K562 (cell line): Measurements from ENCODE around the gene AIFM1. TPM values are rescaled to one million over a fixed set of nuclear protein-coding genes. Genes with fewer than 3 reads are reported as not detected.

ENCODE experiments used
- ETV6 ChIP-seq, 3 experiments: fragments of 150-350 bp in 1 of 3; sonication (generic) in 1 of 3; formaldehyde crosslinking in 1 of 3; IDR thresholded peaks; 2 replicates each; pipeline versions ENCODE4 v1.6.1 to v1.8.0; 2014 to 2022; ENCODE audit warnings: borderline replicate concordance in 2 of 3, low read depth in 2 of 3, antibody characterized with exemption in 1 of 3, low read length in 1 of 3, mild to moderate bottlenecking in 1 of 3, missing genetic modification reagents in 1 of 3
- GABPB2 ChIP-seq: fragments of 250-450 bp; sonication (Bioruptor Pico); conservative IDR thresholded peaks from 2 replicates; pipeline ENCODE4 v1.5.1; 2021; ENCODE audit warnings: mild to moderate bottlenecking
- GTF2F1 ChIP-seq: IDR thresholded peaks from 2 replicates; pipeline ENCODE4 v1.6.1; 2011; ENCODE audit warnings: low read depth, low read length, improper control_type of control experiment
- MNT ChIP-seq, 2 experiments: fragments of 450-650 bp; conservative IDR thresholded peaks; 2 replicates each; pipeline ENCODE4 v1.6.1; 2017; ENCODE audit warnings: mild to moderate bottlenecking in 2 of 2, moderate library complexity in 2 of 2
- NEUROD1 ChIP-seq: fragments of 150-350 bp; IDR thresholded peaks from 2 replicates; pipeline ENCODE4 v1.6.1; 2014; ENCODE audit warnings: borderline replicate concordance, low read length, low read depth; ENCODE audit not compliant: partially characterized antibody
- RBBP5 ChIP-seq: fragments of 200-600 bp; sonication (generic); IDR thresholded peaks from 2 replicates; pipeline ENCODE4 v1.6.1; 2012; ENCODE audit warnings: borderline replicate concordance, mild to moderate bottlenecking, low read length, control low read depth, inconsistent platforms; ENCODE audit not compliant: insufficient read depth, poor library complexity, severe bottlenecking
- STAG1 ChIP-seq: sonication (generic); formaldehyde crosslinking; IDR thresholded peaks from 2 replicates; pipeline ENCODE4 v1.5.0; 2020; ENCODE audit warnings: missing genetic modification reagents, borderline replicate concordance
- ZNF124 ChIP-seq: sonication (generic); formaldehyde crosslinking; IDR thresholded peaks from 2 replicates; pipeline ENCODE4 v1.8.1; 2022; ENCODE audit warnings: missing genetic modification reagents
- ZNF197 ChIP-seq: fragments of 200-800 bp; sonication (Bioruptor generic); IDR thresholded peaks from 2 replicates; pipeline ENCODE4 v1.6.1; 2016; ENCODE audit warnings: low read depth, missing genetic modification characterization, missing compliant biosample characterization
- ZNF347 ChIP-seq: fragments of 450-650 bp; formaldehyde crosslinking; IDR thresholded peaks from 2 replicates; pipeline ENCODE4 v1.4.0; 2020; ENCODE audit warnings: low read depth, mild to moderate bottlenecking, moderate library complexity
- ZNF511 ChIP-seq: sonication (generic); formaldehyde crosslinking; IDR thresholded peaks from 2 replicates; pipeline ENCODE4 v1.8.0; 2022; ENCODE audit warnings: mild to moderate bottlenecking, missing genetic modification reagents
- polyA plus RNA-seq, 8 experiments: library from polyadenylated mRNA; depleted of rRNA in 4 of 8; stranded (reverse) in 5 of 8; unstranded in 3 of 8; fragments of >200 nt; fragmentation: Nextera tagmentation in 2 of 8; fragmentation: Illumina TruSeq in 1 of 8; extraction: Ambion mirVana in 2 of 8; extraction: Trizol in 1 of 8; gene quantifications; 2 replicates each; pipeline versions ENCODE4 v1.2.1 to v1.2.3, GENCODE V29; 2011 to 2014; ENCODE audit warnings: inconsistent platforms in 1 of 8, missing spikeins in 1 of 8
- total RNA-seq, 7 experiments: library from RNA; depleted of rRNA in 6 of 7; stranded (reverse); fragments of >200 nt in 6 of 7; fragmentation: Illumina TruSeq in 2 of 7; extraction: Trizol in 2 of 7; gene quantifications; 2 replicates each; pipeline versions ENCODE4 v1.2.1 to v1.2.3, GENCODE V29; 2011 to 2021; ENCODE audit warnings: low replicate concordance in 1 of 7
- TF ChIP-seq, protein P1 (sequence below): sonication (generic); formaldehyde crosslinking; IDR thresholded peaks from 2 replicates; pipeline ENCODE4 v1.8.0; 2022; ENCODE audit warnings: mild to moderate bottlenecking, missing genetic modification reagents, borderline replicate concordance
- TF ChIP-seq, protein P2 (sequence below): fragments of 250-450 bp; sonication (Bioruptor Pico); IDR thresholded peaks from 2 replicates; pipeline ENCODE4 v1.8.0; 2022; ENCODE audit warnings: inconsistent platforms, mild to moderate bottlenecking, moderate library complexity, borderline replicate concordance
- TF ChIP-seq, protein P3 (sequence below): fragments of 450-650 bp; IDR thresholded peaks from 2 replicates; pipeline ENCODE4 v1.6.1; 2017; ENCODE audit warnings: antibody characterized with exemption
- TF ChIP-seq, protein P4 (sequence below): sonication (generic); formaldehyde crosslinking; IDR thresholded peaks from 2 replicates; pipeline ENCODE4 v1.8.0; 2022; ENCODE audit warnings: missing genetic modification reagents, mild to moderate bottlenecking, borderline replicate concordance

The AIFM1 gene
- total and polyA plus RNA-seq, 9 of the 15 experiments (the other 6 are each of a cell fraction or from before 2014, with no cell fraction given): 51.0 to 117 (median 91.2) TPM

- peak in 1 of 2 experiments; percentile 82; a peak in 2 of 4 replicates for TF ChIP-seq MNT (conservative IDR thresholded peaks at IDR 0.05)
- no peak for TF ChIP-seq ZNF347 (CRISPR knock-in tag)
- no peak for TF ChIP-seq GTF2F1
- TF ChIP-seq, protein P1, sequence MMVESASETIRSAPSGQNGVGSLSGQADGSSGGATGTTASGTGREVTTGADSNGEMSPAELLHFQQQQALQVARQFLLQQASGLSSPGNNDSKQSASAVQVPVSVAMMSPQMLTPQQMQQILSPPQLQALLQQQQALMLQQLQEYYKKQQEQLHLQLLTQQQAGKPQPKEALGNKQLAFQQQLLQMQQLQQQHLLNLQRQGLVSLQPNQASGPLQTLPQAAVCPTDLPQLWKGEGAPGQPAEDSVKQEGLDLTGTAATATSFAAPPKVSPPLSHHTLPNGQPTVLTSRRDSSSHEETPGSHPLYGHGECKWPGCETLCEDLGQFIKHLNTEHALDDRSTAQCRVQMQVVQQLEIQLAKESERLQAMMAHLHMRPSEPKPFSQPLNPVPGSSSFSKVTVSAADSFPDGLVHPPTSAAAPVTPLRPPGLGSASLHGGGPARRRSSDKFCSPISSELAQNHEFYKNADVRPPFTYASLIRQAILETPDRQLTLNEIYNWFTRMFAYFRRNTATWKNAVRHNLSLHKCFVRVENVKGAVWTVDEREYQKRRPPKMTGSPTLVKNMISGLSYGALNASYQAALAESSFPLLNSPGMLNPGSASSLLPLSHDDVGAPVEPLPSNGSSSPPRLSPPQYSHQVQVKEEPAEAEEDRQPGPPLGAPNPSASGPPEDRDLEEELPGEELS (CRISPR knock-in tag): no peak
- TF ChIP-seq RBBP5: no peak
- TF ChIP-seq ETV6 (IDR thresholded peaks at IDR 0.05; ENCODE audit: borderline replicate concordance in 1 of 2, low read depth in 2 of 2, low read length in 1 of 2): peak in 1 of 2 experiments; percentile 82; a peak in 1 of 4 replicates
- no peak for TF ChIP-seq ETV6 (CRISPR knock-in tag; IDR thresholded peaks at IDR 0.05; ENCODE audit: borderline replicate concordance)
- TF ChIP-seq GABPB2 (CRISPR knock-in tag): no peak
- TF ChIP-seq ZNF511 (CRISPR knock-in tag): no peak
- no peak for TF ChIP-seq ZNF124 (CRISPR knock-in tag)
- TF ChIP-seq, protein P2, sequence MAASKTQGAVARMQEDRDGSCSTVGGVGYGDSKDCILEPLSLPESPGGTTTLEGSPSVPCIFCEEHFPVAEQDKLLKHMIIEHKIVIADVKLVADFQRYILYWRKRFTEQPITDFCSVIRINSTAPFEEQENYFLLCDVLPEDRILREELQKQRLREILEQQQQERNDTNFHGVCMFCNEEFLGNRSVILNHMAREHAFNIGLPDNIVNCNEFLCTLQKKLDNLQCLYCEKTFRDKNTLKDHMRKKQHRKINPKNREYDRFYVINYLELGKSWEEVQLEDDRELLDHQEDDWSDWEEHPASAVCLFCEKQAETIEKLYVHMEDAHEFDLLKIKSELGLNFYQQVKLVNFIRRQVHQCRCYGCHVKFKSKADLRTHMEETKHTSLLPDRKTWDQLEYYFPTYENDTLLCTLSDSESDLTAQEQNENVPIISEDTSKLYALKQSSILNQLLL: no peak
- TF ChIP-seq STAG1 (CRISPR knock-in tag): no peak
- TF ChIP-seq, protein P3, sequence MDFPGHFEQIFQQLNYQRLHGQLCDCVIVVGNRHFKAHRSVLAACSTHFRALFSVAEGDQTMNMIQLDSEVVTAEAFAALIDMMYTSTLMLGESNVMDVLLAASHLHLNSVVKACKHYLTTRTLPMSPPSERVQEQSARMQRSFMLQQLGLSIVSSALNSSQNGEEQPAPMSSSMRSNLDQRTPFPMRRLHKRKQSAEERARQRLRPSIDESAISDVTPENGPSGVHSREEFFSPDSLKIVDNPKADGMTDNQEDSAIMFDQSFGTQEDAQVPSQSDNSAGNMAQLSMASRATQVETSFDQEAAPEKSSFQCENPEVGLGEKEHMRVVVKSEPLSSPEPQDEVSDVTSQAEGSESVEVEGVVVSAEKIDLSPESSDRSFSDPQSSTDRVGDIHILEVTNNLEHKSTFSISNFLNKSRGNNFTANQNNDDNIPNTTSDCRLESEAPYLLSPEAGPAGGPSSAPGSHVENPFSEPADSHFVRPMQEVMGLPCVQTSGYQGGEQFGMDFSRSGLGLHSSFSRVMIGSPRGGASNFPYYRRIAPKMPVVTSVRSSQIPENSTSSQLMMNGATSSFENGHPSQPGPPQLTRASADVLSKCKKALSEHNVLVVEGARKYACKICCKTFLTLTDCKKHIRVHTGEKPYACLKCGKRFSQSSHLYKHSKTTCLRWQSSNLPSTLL: no peak
- TF ChIP-seq, protein P4, sequence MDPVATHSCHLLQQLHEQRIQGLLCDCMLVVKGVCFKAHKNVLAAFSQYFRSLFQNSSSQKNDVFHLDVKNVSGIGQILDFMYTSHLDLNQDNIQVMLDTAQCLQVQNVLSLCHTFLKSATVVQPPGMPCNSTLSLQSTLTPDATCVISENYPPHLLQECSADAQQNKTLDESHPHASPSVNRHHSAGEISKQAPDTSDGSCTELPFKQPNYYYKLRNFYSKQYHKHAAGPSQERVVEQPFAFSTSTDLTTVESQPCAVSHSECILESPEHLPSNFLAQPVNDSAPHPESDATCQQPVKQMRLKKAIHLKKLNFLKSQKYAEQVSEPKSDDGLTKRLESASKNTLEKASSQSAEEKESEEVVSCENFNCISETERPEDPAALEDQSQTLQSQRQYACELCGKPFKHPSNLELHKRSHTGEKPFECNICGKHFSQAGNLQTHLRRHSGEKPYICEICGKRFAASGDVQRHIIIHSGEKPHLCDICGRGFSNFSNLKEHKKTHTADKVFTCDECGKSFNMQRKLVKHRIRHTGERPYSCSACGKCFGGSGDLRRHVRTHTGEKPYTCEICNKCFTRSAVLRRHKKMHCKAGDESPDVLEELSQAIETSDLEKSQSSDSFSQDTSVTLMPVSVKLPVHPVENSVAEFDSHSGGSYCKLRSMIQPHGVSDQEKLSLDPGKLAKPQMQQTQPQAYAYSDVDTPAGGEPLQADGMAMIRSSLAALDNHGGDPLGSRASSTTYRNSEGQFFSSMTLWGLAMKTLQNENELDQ (CRISPR knock-in tag): no peak
- peak; percentile 81 for TF ChIP-seq NEUROD1
- TF ChIP-seq ZNF197 (CRISPR knock-in tag): peak; percentile 34; the same call in 1 of the 2 replicates
Observed at GRCh38 chrX:130179579-130180215, 14.1 kb upstream of the AIFM1 start (continued).
